Esophagus squamous epithelium (tissue), 5 donors: Measurements from ENCODE around the gene NT5C1A. TPM values are rescaled to one million over a fixed set of nuclear protein-coding genes. Genes with fewer than 3 reads are reported as not detected.

ENCODE experiments used
- DNase-seq: peaks from one replicate; lab custom pipeline; 2025; lab: John Stamatoyannopoulos, UW
- H3K27ac ChIP-seq, 4 donors: fragments of 200-600 bp; sonication (generic); one replicate each; pipeline ENCODE4 v1.5.1; 2016 to 2019; ENCODE audit warnings: mild to moderate bottlenecking in 1 of 4
- H3K27me3 ChIP-seq, 4 donors: fragments of 200-600 bp; sonication (generic); 1 replicate in 3 of 4; 2 replicates in 1 of 4; pipeline versions ENCODE4 v1.5.1 to v1.6.0; 2017 to 2021; ENCODE audit warnings: antibody characterized with exemption in 1 of 4
- H3K36me3 ChIP-seq, 3 donors: fragments of 200-600 bp; sonication (generic); one replicate each; pipeline ENCODE4 v1.5.1; 2016 to 2019
- H3K4me1 ChIP-seq, 3 donors: fragments of 200-600 bp; sonication (generic); one replicate each; pipeline ENCODE4 v1.5.1; 2017 to 2019
- H3K4me3 ChIP-seq, 4 donors: fragments of 200-600 bp; sonication (generic); 1 replicate in 3 of 4; 2 replicates in 1 of 4; pipeline ENCODE4 v1.5.1; 2016 to 2019; ENCODE audit warnings: mild to moderate bottlenecking in 2 of 4, moderate library complexity in 1 of 4
- H3K9me3 ChIP-seq, 3 donors: fragments of 200-600 bp; sonication (generic); one replicate each; pipeline ENCODE4 v1.5.1; 2016 to 2019
- CTCF ChIP-seq, 6 experiments: fragments of 450-650 bp in 4 of 6; fragments of 200-600 bp in 2 of 6; sonication (generic) in 2 of 6; IDR thresholded peaks; one replicate each; pipeline ENCODE4 v1.5.1; 2016 to 2019; ENCODE audit warnings: antibody characterized with exemption in 6 of 6, mild to moderate bottlenecking in 4 of 6, moderate library complexity in 4 of 6
- POLR2A ChIP-seq, 4 donors: fragments of 450-650 bp; IDR thresholded peaks; one replicate each; pipeline ENCODE4 v1.6.1; 2017; ENCODE audit warnings: antibody characterized with exemption in 4 of 4, mild to moderate bottlenecking in 4 of 4, moderate library complexity in 3 of 4
- WGBS, 2 donors: methylation state at CpG; one replicate each; pipeline ENCODE4 v1.1.5; 2018; 5-methylcytosine and 5-hydroxymethylcytosine counted together
- intact Hi-C: fragments of 100-400 bp; cut with DNase I; formaldehyde crosslinking; loops from one replicate; pipeline ENCODE4 v1.15.0; 2022
- total RNA-seq, 4 donors: library from RNA; depleted of rRNA; stranded (reverse); fragments of >200 nt; gene quantifications; one replicate each; pipeline ENCODE4 v1.1.0, GENCODE V29; 2016
- donor health status: DM: yes; HTN: yes; CAD: no.

Gene NT5C1A
- total RNA-seq, 4 donors from 2014 or later: not detected

DNA sequence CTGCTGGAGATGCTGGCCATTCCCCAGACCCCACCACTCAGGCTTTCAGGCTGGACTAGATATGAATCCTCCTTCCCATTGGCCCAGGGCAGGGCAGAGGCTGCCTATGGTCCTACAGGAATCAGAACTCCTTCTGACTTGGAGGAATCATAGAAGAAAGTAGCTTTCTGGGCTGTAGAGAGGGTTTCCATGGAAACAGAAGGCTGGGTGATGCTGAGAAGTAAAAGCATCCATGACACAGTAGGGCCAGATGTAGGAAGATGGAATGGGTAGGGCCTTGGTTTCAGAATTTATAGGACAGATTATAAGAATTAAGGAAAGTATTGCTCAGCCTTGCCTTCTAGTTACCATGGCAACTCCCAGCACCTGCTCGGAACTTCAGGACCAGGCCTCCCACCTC lies 9.0 kb downstream of the NT5C1A start:
- WGBS, 2 donors: 73 to 93% methylated on average over 1 of the region's 1 CpG

DNA sequence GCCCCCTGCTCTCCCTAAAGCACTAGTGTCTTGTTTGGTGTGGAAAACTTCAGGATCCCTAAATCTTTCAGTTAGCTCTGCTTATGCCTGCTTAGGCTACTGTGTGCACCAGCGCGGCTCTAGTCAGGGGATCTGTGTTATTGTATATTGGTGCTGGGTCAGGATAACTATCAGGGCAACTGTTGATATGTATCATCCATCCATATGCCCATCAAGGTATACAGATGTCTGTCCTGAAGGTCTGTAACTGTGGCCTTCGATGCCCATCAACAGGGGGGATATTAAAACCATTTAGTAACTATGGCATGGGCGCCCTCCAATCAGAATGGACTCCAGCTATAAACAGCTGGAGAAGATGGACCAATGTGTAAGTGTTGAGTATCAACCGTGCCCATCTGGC lies 12.4 kb downstream of the NT5C1A start:
- 57 to 100% methylated on average over 1 to 2 of the region's 5 CpGs for WGBS, 2 donors
- Histone ChIP-seq H3K9me3 (no peaks in the 10 kb centered on the region), H3K36me3 (no peaks in the 10 kb centered on the region), H3K4me1 (peaks cover 0 to 6% (median 0%) of the 10 kb centered on the region in 3 donors), H3K27me3 (peaks cover 0 to 3% (median 0%) of the 10 kb centered on the region in 4 donors), H3K27ac (no peak overlapping the region), H3K4me3 (no peak overlapping the region)
- no peak for TF ChIP-seq POLR2A (IDR thresholded peaks at IDR 0.05)
- TF ChIP-seq CTCF (IDR thresholded peaks at IDR 0.05): no peak
- intact Hi-C loops: no loop called here
- DNase-seq: no peak

More for the DNA sequence above, 9.0 kb downstream of the NT5C1A start:
- Histone ChIP-seq H3K4me1 (peaks cover 0 to 5% (median 0%) of the 10 kb centered on the region in 3 donors), H3K27me3 (peaks cover 0 to 16% (median 0%) of the 10 kb centered on the region in 4 donors), H3K27ac (no peak overlapping the region), H3K36me3 (no peaks in the 10 kb centered on the region), H3K9me3 (no peaks in the 10 kb centered on the region), H3K4me3 (no peak overlapping the region)
- no peak for DNase-seq
- intact Hi-C loops: no loop called here
- TF ChIP-seq POLR2A (IDR thresholded peaks at IDR 0.05) (no peak), CTCF (IDR thresholded peaks at IDR 0.05) (no peak)

DNA sequence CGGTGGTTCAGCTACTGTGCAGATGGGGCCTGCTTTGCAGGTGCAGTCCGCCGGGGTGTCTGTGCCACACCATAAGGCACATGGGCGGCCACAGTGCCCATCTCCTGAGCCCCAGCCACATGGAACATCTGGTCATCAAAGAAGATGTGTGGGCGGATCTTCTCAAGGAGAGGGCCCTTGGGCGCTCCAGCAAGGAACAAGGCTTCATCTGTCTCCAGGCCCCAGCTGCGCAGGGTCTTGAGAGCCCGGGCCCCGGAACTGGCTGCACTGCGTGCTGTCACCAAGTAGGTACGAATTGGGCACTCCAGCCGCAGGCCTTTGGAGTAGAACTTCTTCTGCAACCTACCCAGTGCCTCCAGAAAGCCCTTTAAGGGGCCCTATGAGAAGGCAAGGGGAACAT lies 12.8 kb downstream of the NT5C1A start:
- peak overlapping the region in 1 of 4 donors; percentile 29 for H3K27ac ChIP-seq
- H3K4me1 ChIP-seq: peaks cover 0 to 6% (median 0%) of the 10 kb centered on the region in 3 donors
- DNase-seq: no peak
- TF ChIP-seq POLR2A (IDR thresholded peaks at IDR 0.05) (no peak), CTCF (IDR thresholded peaks at IDR 0.05) (no peak)
- WGBS, 2 donors: 93% methylated on average over 4 to 12 of the region's 12 CpGs
- intact Hi-C loops: no loop called here
- H3K9me3 ChIP-seq: no peaks in the 10 kb centered on the region
- peaks cover 0 to 7% (median 0%) of the 10 kb centered on the region in 4 donors for H3K27me3 ChIP-seq
- H3K4me3 ChIP-seq: no peak overlapping the region
- H3K36me3 ChIP-seq: no peaks in the 10 kb centered on the region

DNA sequence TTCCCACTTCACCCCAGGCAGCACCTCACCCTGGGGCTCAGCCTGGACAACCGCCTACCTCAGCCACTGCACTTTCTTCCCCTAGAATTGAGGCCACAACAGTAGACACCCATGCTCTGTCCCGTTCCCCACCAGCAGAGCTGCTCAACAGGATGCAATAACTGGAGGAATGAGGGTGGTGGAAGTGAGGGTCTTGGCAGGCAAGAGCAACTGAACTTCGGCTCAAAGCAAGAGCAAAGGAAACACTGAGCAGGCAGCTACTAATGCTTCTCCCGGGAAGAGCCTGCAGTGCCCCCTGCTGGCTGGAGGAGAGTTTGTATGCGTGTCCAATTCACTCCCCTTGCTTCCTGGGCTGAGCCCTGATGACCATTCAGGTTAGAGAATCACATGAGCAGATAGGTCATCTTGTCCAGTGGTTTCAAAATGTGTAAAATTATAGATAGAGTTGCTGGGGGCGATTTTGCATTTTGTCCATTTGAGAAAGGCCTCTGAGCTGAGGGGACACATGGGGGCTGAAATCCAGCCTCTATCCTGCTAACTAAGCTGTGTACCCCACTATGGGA lies 13.9 kb downstream of the NT5C1A start:
- 9 to 14% methylated on average over 4 to 6 of the region's 6 CpGs for WGBS, 2 donors
- Histone ChIP-seq H3K4me1 (peaks cover 0 to 16% (median 0%) of the 10 kb centered on the region in 3 donors), H3K36me3 (no peaks in the 10 kb centered on the region), H3K4me3 (no peak overlapping the region), H3K27me3 (peaks cover 0 to 12% (median 0%) of the 10 kb centered on the region in 4 donors), H3K27ac (peak overlapping the region in 1 of 4 donors; percentile 26), H3K9me3 (no peaks in the 10 kb centered on the region)
- DNase-seq: no peak
- intact Hi-C loops: no loop called here
- TF ChIP-seq CTCF (IDR thresholded peaks at IDR 0.05) (peak; percentile 19 to 70 (median 64)), POLR2A (IDR thresholded peaks at IDR 0.05) (no peak)

DNA sequence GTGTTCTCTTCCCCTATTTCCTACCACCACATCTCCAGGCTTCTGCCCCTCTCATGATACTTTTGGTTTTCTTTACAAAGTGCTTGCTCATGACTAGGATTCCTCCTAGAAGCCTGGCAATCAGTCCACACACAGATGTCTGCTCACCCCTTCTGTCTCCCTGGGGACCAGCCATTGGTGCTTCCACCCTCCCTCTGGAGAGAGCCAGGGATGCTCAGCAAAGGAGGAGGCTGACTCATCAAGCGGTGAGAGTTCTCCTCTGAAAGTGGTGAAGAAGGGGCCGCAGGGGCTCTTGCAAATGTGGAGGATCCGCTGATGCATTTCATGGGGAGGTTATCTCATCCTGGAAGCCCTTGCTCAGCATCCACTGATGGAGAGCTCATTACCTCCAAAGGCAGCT lies 14.5 kb downstream of the NT5C1A start:
- H3K9me3 ChIP-seq: no peaks in the 10 kb centered on the region
- peaks cover 0 to 17% (median 0%) of the 10 kb centered on the region in 3 donors for H3K4me1 ChIP-seq
- no peak overlapping the region for H3K27ac ChIP-seq
- intact Hi-C loops: no loop called here
- H3K27me3 ChIP-seq: peaks cover 0 to 12% (median 0%) of the 10 kb centered on the region in 4 donors
- WGBS, 2 donors: 82 to 100% methylated on average over 1 to 2 of the region's 3 CpGs
- DNase-seq: no peak
- H3K4me3 ChIP-seq: no peak overlapping the region
- TF ChIP-seq CTCF (IDR thresholded peaks at IDR 0.05) (no peak), POLR2A (IDR thresholded peaks at IDR 0.05) (no peak)
- H3K36me3 ChIP-seq: no peaks in the 10 kb centered on the region
